H1 (cell line): ENCODE data around the gene AZI2. TPM values are rescaled to one million over a fixed set of nuclear protein-coding genes. Genes with fewer than 3 reads are reported as not detected.

ENCODE experiments used
- RNF2 ChIP-seq: fragments of 200-900, 300-1000 bp; sonication (generic); IDR thresholded peaks from 2 replicates; pipeline ENCODE4 v1.7.1; 2016; ENCODE audit warnings: borderline replicate concordance, low read depth, mild to moderate bottlenecking, antibody characterized with exemption, low read length; ENCODE audit not compliant: poor library complexity, severe bottlenecking; ENCODE audit errors: missing control alignments
- polyA plus RNA-seq, 7 experiments: library from polyadenylated mRNA; depleted of rRNA in 3 of 7; stranded (reverse) in 5 of 7; unstranded in 2 of 7; fragments of >200 nt in 5 of 7; fragments of 200-250 nt in 2 of 7; gene quantifications; 1 replicate in 5 of 7; 2 replicates in 1 of 7; 4 replicates in 1 of 7; pipeline versions ENCODE4 v1.2.1 to v1.2.3, GENCODE V29; 2011 to 2013; ENCODE audit warnings: missing spikeins in 2 of 7, mixed read lengths in 2 of 7
- total RNA-seq: library from RNA; stranded (reverse); fragmentation: NEBNext Ultra II Directional; extraction: Animal tissue kit (Norgen Biotek cat#: 25700); gene quantifications from 2 replicates; pipeline ENCODE4 v1.2.1, GENCODE V29; 2021

AZI2 gene
- total and polyA plus RNA-seq, 2 of the 8 experiments (the other 6 are each of a cell fraction or from before 2014, with no cell fraction given): 17.4 to 39.2 TPM

DNA sequence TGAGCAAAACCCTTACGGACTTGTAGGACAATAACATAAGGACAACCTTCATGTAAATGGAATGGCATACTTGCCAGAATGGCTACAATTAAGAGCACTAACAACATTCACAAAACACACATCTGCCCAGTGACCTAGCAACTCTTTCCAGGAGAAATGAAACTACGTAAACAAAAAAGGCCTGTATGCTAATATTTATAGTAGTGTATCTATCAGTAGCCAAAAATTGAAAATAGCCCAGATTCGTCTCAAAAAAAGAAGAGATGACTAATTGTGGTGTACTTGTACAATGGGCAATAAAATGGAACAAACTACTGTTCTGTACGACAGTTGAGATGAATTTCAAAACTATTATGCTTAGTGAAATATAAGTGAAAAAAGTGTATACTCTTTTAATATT, 68.9 kb downstream of the AZI2 start (continued):
- TF ChIP-seq RNF2: no peak
